Panc1 (cell line): ENCODE results near the gene PLET1. TPM values are rescaled to one million over a fixed set of nuclear protein-coding genes. Genes with fewer than 3 reads are reported as not detected.

ENCODE experiments used
- ATAC-seq: fragments of 200-7000 bp; cut with Tn5 transposase; 2 replicates; pipeline ENCODE4 v1.9.1; 2020; ENCODE audit warnings: mild to moderate bottlenecking, moderate library complexity
- BruUV-seq: library from RNA; stranded (reverse); fragments of 400-500 nt; replicated peaks from 2 replicates; lab custom pipeline; 2021; lab: Mats Ljungman, UMichigan
- CTCF ChIA-PET: fragments of 300-600 bp; sonication (Branson Sonifier 250); formaldehyde crosslinking; loops from one replicate; lab custom pipeline; 2022; ENCODE audit warnings: antibody characterized with exemption; lab: Charles Lee
- POLR2A ChIA-PET: fragments of 300-600 bp; sonication (Branson Sonifier 250); formaldehyde crosslinking; loops from one replicate; lab custom pipeline; 2022; ENCODE audit warnings: antibody characterized with exemption; lab: Charles Lee
- DNase-seq: peaks from one replicate; pipeline ENCODE4 v3.0.0-alpha.2; 2010; ENCODE audit warnings: low read depth, low spot score
- H3K27ac ChIP-seq: 2 replicates; pipeline ENCODE4 v1.5.1; 2011; ENCODE audit warnings: mild to moderate bottlenecking, low read length, inconsistent platforms
- H3K27me3 ChIP-seq: fragments of 200-500 bp; sonication (Bioruptor generic); 2 replicates; pipeline ENCODE4 v1.6.0; 2014; ENCODE audit warnings: low read length, inconsistent platforms; ENCODE audit not compliant: control insufficient read depth, insufficient read depth
- H3K36me3 ChIP-seq: fragments of 200-500 bp; sonication (Bioruptor generic); 2 replicates; pipeline ENCODE4 v1.5.1; 2014; ENCODE audit warnings: inconsistent platforms, mild to moderate bottlenecking, low read length, moderate library complexity; ENCODE audit not compliant: control insufficient read depth, insufficient read depth
- H3K4me1 ChIP-seq: 2 replicates; pipeline ENCODE4 v1.5.1; 2011; ENCODE audit warnings: inconsistent platforms, mild to moderate bottlenecking, low read length, moderate library complexity; ENCODE audit not compliant: control insufficient read depth, insufficient read depth
- H3K4me3 ChIP-seq, 2 experiments: 2 replicates each; pipeline ENCODE4 v1.5.1; 2011 to 2012; ENCODE audit warnings: low read depth in 2 of 2, low read length in 2 of 2, mild to moderate bottlenecking in 2 of 2, inconsistent platforms in 1 of 2, moderate library complexity in 1 of 2
- H3K9me3 ChIP-seq: fragments of 200-500 bp; sonication (Bioruptor generic); 2 replicates; pipeline ENCODE4 v1.5.1; 2014; ENCODE audit warnings: low read depth, mild to moderate bottlenecking, inconsistent platforms, low read length, moderate library complexity; ENCODE audit not compliant: control insufficient read depth, insufficient read depth
- POLR2AphosphoS5 ChIP-seq: IDR thresholded peaks from 2 replicates; pipeline ENCODE4 v1.6.1; 2012; ENCODE audit warnings: mild to moderate bottlenecking, low read depth, low read length, moderate library complexity
- SIN3A ChIP-seq: IDR thresholded peaks from 2 replicates; pipeline ENCODE4 v1.6.1; 2012; ENCODE audit warnings: low read depth, mild to moderate bottlenecking, low read length, moderate library complexity, borderline replicate concordance; ENCODE audit not compliant: insufficient read depth
- TCF7L2 ChIP-seq: IDR thresholded peaks from 2 replicates; pipeline ENCODE4 v1.6.1; 2011; ENCODE audit warnings: mild to moderate bottlenecking, low read depth, low read length, inconsistent platforms
- in situ Hi-C: cut with HindIII; loops from 2 replicates; pipeline ENCODE4 v1.10.0; 2016; ENCODE audit warnings: low sequenced_read_pairs, low pct_unique_long_range_greater_than_20kb
- intact Hi-C: fragments of 100-400 bp; cut with micrococcal nuclease; formaldehyde crosslinking; loops from one replicate; pipeline ENCODE4 v1.10.0; 2022; ENCODE audit not compliant: unreplicated experiment
- total RNA-seq: library from RNA; stranded (reverse); gene quantifications from one replicate; pipeline ENCODE4 v1.2.1, GENCODE V29; 2021; ENCODE audit not compliant: unreplicated experiment
- TF ChIP-seq, protein P1 (sequence below), 2 experiments: IDR thresholded peaks; 2 replicates each; pipeline ENCODE4 v1.6.1; 2011 to 2012; ENCODE audit warnings: low read depth in 2 of 2, control low read depth in 1 of 2, low read length in 1 of 2, mild to moderate bottlenecking in 1 of 2, moderate library complexity in 1 of 2; ENCODE audit not compliant: insufficient read depth in 1 of 2
- TF ChIP-seq, protein P2 (sequence below): fragments of 450-650 bp; IDR thresholded peaks from 2 replicates; pipeline ENCODE4 v1.5.1; 2017; ENCODE audit warnings: mild to moderate bottlenecking

Gene PLET1
- total RNA-seq, 1 experiment from 2014 or later: not detected

DNA sequence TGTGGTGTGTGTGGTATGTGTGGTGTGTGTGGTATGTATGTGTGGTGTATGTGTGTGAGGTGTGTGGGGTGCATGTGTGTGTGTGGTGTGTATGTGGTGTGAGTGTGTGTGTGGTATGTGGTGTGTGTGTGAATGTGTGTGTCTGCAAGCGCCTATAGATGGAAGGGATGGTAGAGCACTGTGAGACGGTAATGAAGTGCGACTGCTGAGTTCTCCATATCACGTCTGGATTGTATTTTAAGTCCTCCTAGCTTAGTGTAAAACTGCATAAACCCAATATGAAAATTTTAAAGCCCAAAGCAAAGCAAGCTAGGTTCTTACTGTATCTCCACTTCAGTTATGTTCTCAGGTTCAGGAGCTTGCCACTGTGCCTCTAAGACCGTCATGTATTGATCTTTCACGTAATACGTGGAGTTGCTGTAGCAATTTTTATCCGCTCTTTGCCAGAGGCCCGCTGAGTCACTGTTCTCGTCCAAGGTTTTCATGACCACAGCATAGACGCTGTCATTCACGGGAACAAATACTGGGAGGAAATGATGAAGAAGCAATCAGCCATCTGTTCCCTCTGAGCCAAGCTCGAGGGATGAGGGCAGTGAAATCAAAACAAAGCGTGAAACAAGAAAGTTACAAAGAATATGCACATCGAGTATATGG is 5.5 kb downstream of the PLET1 start:
- DNase-seq (peak; percentile 71), ATAC-seq (peak; percentile 82)
- TF ChIP-seq TCF7L2 (no peak), SIN3A (no peak), POLR2AphosphoS5 (no peak)
- TF ChIP-seq, protein P1, sequence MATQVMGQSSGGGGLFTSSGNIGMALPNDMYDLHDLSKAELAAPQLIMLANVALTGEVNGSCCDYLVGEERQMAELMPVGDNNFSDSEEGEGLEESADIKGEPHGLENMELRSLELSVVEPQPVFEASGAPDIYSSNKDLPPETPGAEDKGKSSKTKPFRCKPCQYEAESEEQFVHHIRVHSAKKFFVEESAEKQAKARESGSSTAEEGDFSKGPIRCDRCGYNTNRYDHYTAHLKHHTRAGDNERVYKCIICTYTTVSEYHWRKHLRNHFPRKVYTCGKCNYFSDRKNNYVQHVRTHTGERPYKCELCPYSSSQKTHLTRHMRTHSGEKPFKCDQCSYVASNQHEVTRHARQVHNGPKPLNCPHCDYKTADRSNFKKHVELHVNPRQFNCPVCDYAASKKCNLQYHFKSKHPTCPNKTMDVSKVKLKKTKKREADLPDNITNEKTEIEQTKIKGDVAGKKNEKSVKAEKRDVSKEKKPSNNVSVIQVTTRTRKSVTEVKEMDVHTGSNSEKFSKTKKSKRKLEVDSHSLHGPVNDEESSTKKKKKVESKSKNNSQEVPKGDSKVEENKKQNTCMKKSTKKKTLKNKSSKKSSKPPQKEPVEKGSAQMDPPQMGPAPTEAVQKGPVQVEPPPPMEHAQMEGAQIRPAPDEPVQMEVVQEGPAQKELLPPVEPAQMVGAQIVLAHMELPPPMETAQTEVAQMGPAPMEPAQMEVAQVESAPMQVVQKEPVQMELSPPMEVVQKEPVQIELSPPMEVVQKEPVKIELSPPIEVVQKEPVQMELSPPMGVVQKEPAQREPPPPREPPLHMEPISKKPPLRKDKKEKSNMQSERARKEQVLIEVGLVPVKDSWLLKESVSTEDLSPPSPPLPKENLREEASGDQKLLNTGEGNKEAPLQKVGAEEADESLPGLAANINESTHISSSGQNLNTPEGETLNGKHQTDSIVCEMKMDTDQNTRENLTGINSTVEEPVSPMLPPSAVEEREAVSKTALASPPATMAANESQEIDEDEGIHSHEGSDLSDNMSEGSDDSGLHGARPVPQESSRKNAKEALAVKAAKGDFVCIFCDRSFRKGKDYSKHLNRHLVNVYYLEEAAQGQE (IDR thresholded peaks at IDR 0.05; ENCODE audit: insufficient read depth in 1 of 2, low read depth in 2 of 2, low read length in 1 of 2): no peak
- TF ChIP-seq, protein P2, sequence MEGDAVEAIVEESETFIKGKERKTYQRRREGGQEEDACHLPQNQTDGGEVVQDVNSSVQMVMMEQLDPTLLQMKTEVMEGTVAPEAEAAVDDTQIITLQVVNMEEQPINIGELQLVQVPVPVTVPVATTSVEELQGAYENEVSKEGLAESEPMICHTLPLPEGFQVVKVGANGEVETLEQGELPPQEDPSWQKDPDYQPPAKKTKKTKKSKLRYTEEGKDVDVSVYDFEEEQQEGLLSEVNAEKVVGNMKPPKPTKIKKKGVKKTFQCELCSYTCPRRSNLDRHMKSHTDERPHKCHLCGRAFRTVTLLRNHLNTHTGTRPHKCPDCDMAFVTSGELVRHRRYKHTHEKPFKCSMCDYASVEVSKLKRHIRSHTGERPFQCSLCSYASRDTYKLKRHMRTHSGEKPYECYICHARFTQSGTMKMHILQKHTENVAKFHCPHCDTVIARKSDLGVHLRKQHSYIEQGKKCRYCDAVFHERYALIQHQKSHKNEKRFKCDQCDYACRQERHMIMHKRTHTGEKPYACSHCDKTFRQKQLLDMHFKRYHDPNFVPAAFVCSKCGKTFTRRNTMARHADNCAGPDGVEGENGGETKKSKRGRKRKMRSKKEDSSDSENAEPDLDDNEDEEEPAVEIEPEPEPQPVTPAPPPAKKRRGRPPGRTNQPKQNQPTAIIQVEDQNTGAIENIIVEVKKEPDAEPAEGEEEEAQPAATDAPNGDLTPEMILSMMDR: no peak
- POLR2A ChIA-PET: interaction anchor here (0.6 kb wide), 1 partner anchor 61 kb away, joined by 3 read pairs; no protein-coding TSS in a partner anchor
- no TSS peak for BruUV-seq
- CTCF ChIA-PET: interaction anchor here (0.6 kb wide), 1 partner anchor 19 kb away, joined by 4 read pairs; no protein-coding TSS in a partner anchor
- in situ Hi-C loops: no loop called here
- no peak overlapping the region for H3K4me3 ChIP-seq
- intact Hi-C loops: no loop called here
- H3K27ac ChIP-seq: peak overlapping the region; percentile 39; the same call in 1 of the 2 replicates
- H3K27me3 ChIP-seq: no peaks in the 10 kb centered on the region
- no peaks in the 10 kb centered on the region for H3K9me3 ChIP-seq
- H3K36me3 ChIP-seq: no peaks in the 10 kb centered on the region
- H3K4me1 ChIP-seq: 0 out of 2 replicates have a peak, but pooled peaks cover 5% of the 10 kb centered on the region

DNA sequence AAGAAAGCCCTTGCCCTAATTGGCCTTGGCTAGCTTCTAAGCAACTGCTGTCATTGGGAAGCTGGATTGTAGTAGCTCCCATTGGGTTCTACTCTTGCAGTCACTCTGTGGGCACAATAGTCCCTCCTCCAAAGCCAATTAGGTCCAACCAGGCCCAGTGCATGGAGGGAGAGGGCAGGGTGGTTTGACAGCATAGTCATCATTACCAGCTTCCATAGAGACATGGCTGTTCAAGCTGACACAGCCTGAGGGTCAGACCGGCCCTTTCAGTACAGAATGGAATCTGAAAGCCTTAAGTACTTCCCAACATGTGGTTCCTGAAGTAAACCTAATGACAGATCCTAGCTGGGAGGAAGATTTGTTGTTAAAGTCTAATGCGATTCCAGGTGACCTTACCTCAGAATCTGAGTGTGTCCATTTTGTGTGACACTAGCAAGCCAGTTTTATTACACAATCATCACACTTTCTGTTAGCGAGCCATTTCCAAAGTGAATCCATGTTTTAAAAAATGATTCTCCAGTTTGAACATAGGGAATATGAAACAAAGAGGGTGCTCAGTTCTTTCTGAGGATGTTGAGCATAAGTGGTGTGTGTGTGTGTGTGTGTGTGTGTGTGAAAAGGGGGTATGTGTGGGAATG is 6.9 kb downstream of the PLET1 start:
- no peaks in the 10 kb centered on the region for H3K9me3 ChIP-seq
- ATAC-seq (no peak), DNase-seq (no peak)
- TF ChIP-seq TCF7L2: no peak
- no peak for TF ChIP-seq SIN3A
- TF ChIP-seq, protein P2: no peak
- TF ChIP-seq POLR2AphosphoS5: no peak
- TF ChIP-seq, protein P1 (IDR thresholded peaks at IDR 0.05; ENCODE audit: insufficient read depth in 1 of 2, low read depth in 2 of 2, low read length in 1 of 2): no peak
- ChIA-PET POLR2A (no interaction called here), CTCF (interaction anchor here (0.6 kb wide), 1 partner anchor 142 kb away, joined by 3 read pairs; no protein-coding TSS in a partner anchor)
- no peaks in the 10 kb centered on the region for H3K36me3 ChIP-seq
- intact Hi-C loops (no loop called here), in situ Hi-C loops (no loop called here)
- H3K4me1 ChIP-seq: 0 out of 2 replicates have a peak, but pooled peaks cover 5% of the 10 kb centered on the region
- no peak overlapping the region for H3K27ac ChIP-seq
- no TSS peak for BruUV-seq
- no peaks in the 10 kb centered on the region for H3K27me3 ChIP-seq
- H3K4me3 ChIP-seq: no peak overlapping the region
